ENCODE measurements around the gene SIK2.

DNA sequence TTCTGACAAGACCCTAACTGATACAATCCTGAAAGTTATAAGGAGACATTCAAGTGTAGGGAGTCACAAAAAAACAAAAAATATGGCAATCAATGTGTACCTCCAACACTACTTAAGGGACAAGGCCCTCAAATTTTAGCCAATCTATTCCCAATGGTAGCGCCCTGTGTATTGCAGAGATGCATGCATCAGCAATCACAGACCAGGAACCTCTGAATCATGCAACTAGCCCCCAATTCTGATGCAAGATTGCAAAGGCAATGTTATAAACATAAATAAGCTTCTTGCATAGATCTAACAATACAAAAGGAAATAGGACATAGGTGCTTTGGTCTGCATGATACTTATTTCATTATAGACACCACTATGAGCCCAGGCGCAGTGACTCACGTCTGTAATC, 29.7 kb upstream of the SIK2 start:
- TF ChIP-seq, protein P1, sequence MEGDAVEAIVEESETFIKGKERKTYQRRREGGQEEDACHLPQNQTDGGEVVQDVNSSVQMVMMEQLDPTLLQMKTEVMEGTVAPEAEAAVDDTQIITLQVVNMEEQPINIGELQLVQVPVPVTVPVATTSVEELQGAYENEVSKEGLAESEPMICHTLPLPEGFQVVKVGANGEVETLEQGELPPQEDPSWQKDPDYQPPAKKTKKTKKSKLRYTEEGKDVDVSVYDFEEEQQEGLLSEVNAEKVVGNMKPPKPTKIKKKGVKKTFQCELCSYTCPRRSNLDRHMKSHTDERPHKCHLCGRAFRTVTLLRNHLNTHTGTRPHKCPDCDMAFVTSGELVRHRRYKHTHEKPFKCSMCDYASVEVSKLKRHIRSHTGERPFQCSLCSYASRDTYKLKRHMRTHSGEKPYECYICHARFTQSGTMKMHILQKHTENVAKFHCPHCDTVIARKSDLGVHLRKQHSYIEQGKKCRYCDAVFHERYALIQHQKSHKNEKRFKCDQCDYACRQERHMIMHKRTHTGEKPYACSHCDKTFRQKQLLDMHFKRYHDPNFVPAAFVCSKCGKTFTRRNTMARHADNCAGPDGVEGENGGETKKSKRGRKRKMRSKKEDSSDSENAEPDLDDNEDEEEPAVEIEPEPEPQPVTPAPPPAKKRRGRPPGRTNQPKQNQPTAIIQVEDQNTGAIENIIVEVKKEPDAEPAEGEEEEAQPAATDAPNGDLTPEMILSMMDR (IDR thresholded peaks at IDR 0.05), result no peak
- TF ChIP-seq EZH2 (IDR thresholded peaks at IDR 0.05), result no peak
